ENCODE data around the gene AIMP2.

GRCh38 chr7:6032167-6032566, 23.1 kb downstream of the AIMP2 start:
- TF ChIP-seq CTCF (IDR thresholded peaks at IDR 0.05; ENCODE audit: low read depth, low read length) (no peak), POLR2A (IDR thresholded peaks at IDR 0.05; ENCODE audit: extremely low read depth, insufficient read length) (no peak), MAX (IDR thresholded peaks at IDR 0.05; ENCODE audit: low read depth, low read length) (no peak)
